Skeletal muscle tissue (tissue), 4 donors: ENCODE results near the gene PEX19. TPM values are rescaled to one million over a fixed set of nuclear protein-coding genes. Genes with fewer than 3 reads are reported as not detected.

Experiments used
- H3K27ac ChIP-seq: one replicate; pipeline ENCODE4 v1.7.0; 2013; ENCODE audit warnings: mild to moderate bottlenecking, low read depth, low read length, inconsistent platforms
- H3K27me3 ChIP-seq, 3 donors: one replicate each; pipeline ENCODE4 v1.7.0; 2013; ENCODE audit warnings: low read length in 3 of 3; ENCODE audit not compliant: control insufficient read depth in 3 of 3, insufficient read depth in 3 of 3
- H3K36me3 ChIP-seq, 3 donors: one replicate each; pipeline ENCODE4 v1.7.0; 2013; ENCODE audit warnings: low read length in 3 of 3; ENCODE audit not compliant: control insufficient read depth in 3 of 3, insufficient read depth in 3 of 3
- H3K4me1 ChIP-seq, 3 donors: one replicate each; pipeline ENCODE4 v1.7.0; 2013; ENCODE audit warnings: low read length in 3 of 3, mild to moderate bottlenecking in 3 of 3; ENCODE audit not compliant: control insufficient read depth in 3 of 3, insufficient read depth in 3 of 3
- H3K4me3 ChIP-seq, 3 donors: one replicate each; pipeline ENCODE4 v1.7.0; 2013; ENCODE audit warnings: low read length in 3 of 3
- H3K9ac ChIP-seq, 3 donors: one replicate each; pipeline ENCODE4 v1.7.0; 2013; ENCODE audit warnings: low read length in 3 of 3, mild to moderate bottlenecking in 3 of 3, moderate library complexity in 2 of 3, low read depth in 1 of 3
- H3K9me3 ChIP-seq, 3 donors: one replicate each; pipeline ENCODE4 v1.7.0; 2013; ENCODE audit warnings: low read length in 3 of 3; ENCODE audit not compliant: control insufficient read depth in 3 of 3
- total RNA-seq: library from RNA; depleted of rRNA; stranded (reverse); fragments of >200 nt; gene quantifications from one replicate; pipeline ENCODE4 v1.2.3, GENCODE V29; 2014
- donor health status: Osteomylitis.

The PEX19 gene
- total RNA-seq, 1 donor from 2014 or later: 30.3 TPM

- Histone ChIP-seq H3K36me3 (peaks cover 3 to 6% (median 3%) of the 10 kb centered on the region in 3 donors), H3K9ac (peak overlapping the region in 1 of 3 donors; percentile 21), H3K27me3 (no peaks in the 10 kb centered on the region), H3K27ac (peak overlapping the region; percentile 56), H3K4me3 (no peak overlapping the region), H3K4me1 (peaks cover 35 to 38% (median 36%) of the 10 kb centered on the region in 3 donors), H3K9me3 (no peaks in the 10 kb centered on the region)
Measured at GRCh38 chr1:160245434-160245833, 39.5 kb downstream of the PEX19 start.

- Histone ChIP-seq H3K4me1 (peaks cover 33 to 38% (median 36%) of the 10 kb centered on the region in 3 donors), H3K9ac (no peak overlapping the region), H3K36me3 (peaks cover 12 to 15% (median 14%) of the 10 kb centered on the region in 3 donors), H3K4me3 (no peak overlapping the region), H3K27me3 (no peaks in the 10 kb centered on the region), H3K9me3 (no peaks in the 10 kb centered on the region), H3K27ac (peak overlapping the region; percentile 56)
Measured at GRCh38 chr1:160244209-160244608, 40.7 kb downstream of the PEX19 start.

GRCh38 chr1:160243767-160244166 lies 41.2 kb downstream of the PEX19 start:
- H3K9ac ChIP-seq: no peak overlapping the region
- peaks cover 36 to 38% (median 38%) of the 10 kb centered on the region in 3 donors for H3K4me1 ChIP-seq
- no peak overlapping the region for H3K4me3 ChIP-seq
- no peaks in the 10 kb centered on the region for H3K9me3 ChIP-seq
- peaks cover 13 to 20% (median 19%) of the 10 kb centered on the region in 3 donors for H3K36me3 ChIP-seq
- no peaks in the 10 kb centered on the region for H3K27me3 ChIP-seq
- H3K27ac ChIP-seq: peak overlapping the region; percentile 56

- no peak overlapping the region for H3K9ac ChIP-seq
- H3K36me3 ChIP-seq: peaks cover 35 to 55% (median 50%) of the 10 kb centered on the region in 3 donors
- no peaks in the 10 kb centered on the region for H3K9me3 ChIP-seq
- no peak overlapping the region for H3K27ac ChIP-seq
- no peak overlapping the region for H3K4me3 ChIP-seq
- no peaks in the 10 kb centered on the region for H3K27me3 ChIP-seq
- H3K4me1 ChIP-seq: peaks cover 26 to 31% (median 30%) of the 10 kb centered on the region in 3 donors
Measured at GRCh38 chr1:160239582-160240299, 45.2 kb downstream of the PEX19 start.

GRCh38 chr1:160238408-160238807 lies 46.5 kb downstream of the PEX19 start:
- Histone ChIP-seq H3K36me3 (peaks cover 35 to 58% (median 50%) of the 10 kb centered on the region in 3 donors), H3K4me3 (no peak overlapping the region), H3K4me1 (peaks cover 19 to 24% (median 20%) of the 10 kb centered on the region in 3 donors), H3K27me3 (no peaks in the 10 kb centered on the region), H3K9me3 (no peaks in the 10 kb centered on the region), H3K27ac (no peak overlapping the region), H3K9ac (peak overlapping the region in 1 of 3 donors; percentile 59)

- Histone ChIP-seq H3K27ac (no peak overlapping the region), H3K4me3 (no peak overlapping the region), H3K9ac (no peak overlapping the region), H3K36me3 (peaks cover 32 to 65% (median 50%) of the 10 kb centered on the region in 3 donors), H3K27me3 (no peaks in the 10 kb centered on the region), H3K9me3 (no peaks in the 10 kb centered on the region), H3K4me1 (peaks cover 11 to 15% (median 11%) of the 10 kb centered on the region in 3 donors)
Measured at GRCh38 chr1:160237558-160237957, 47.4 kb downstream of the PEX19 start.

GRCh38 chr1:160236806-160237205 lies 48.1 kb downstream of the PEX19 start:
- Histone ChIP-seq H3K9me3 (no peaks in the 10 kb centered on the region), H3K4me1 (peaks cover 7 to 11% (median 11%) of the 10 kb centered on the region in 3 donors), H3K27me3 (no peaks in the 10 kb centered on the region), H3K4me3 (no peak overlapping the region), H3K27ac (no peak overlapping the region), H3K36me3 (peaks cover 32 to 68% (median 53%) of the 10 kb centered on the region in 3 donors), H3K9ac (no peak overlapping the region)

GRCh38 chr1:160232911-160233310 lies 52.0 kb downstream of the PEX19 start:
- Histone ChIP-seq H3K36me3 (peaks cover 23 to 73% (median 59%) of the 10 kb centered on the region in 3 donors), H3K4me1 (peaks cover 0 to under 1% (median 0%) of the 10 kb centered on the region in 3 donors), H3K27me3 (no peaks in the 10 kb centered on the region), H3K9ac (no peak overlapping the region), H3K4me3 (no peak overlapping the region), H3K27ac (no peak overlapping the region), H3K9me3 (no peaks in the 10 kb centered on the region)

- Histone ChIP-seq H3K36me3 (peaks cover 37 to 85% (median 74%) of the 10 kb centered on the region in 3 donors), H3K4me1 (peaks cover 0 to 6% (median 0%) of the 10 kb centered on the region in 3 donors)
Measured at GRCh38 chr1:160228431-160228830, 56.5 kb downstream of the PEX19 start.

GRCh38 chr1:160227561-160227960 lies 57.4 kb downstream of the PEX19 start:
- H3K4me3 ChIP-seq: no peak overlapping the region
- no peaks in the 10 kb centered on the region for H3K9me3 ChIP-seq
- H3K9ac ChIP-seq: no peak overlapping the region
- no peaks in the 10 kb centered on the region for H3K27me3 ChIP-seq
- peaks cover 0 to 6% (median 0%) of the 10 kb centered on the region in 3 donors for H3K4me1 ChIP-seq
- peaks cover 45 to 87% (median 83%) of the 10 kb centered on the region in 3 donors for H3K36me3 ChIP-seq
- no peak overlapping the region for H3K27ac ChIP-seq

More at GRCh38 chr1:160228431-160228830, 56.5 kb downstream of the PEX19 start:
- no peak overlapping the region for H3K4me3 ChIP-seq
- no peak overlapping the region for H3K27ac ChIP-seq
- no peaks in the 10 kb centered on the region for H3K27me3 ChIP-seq
- no peak overlapping the region for H3K9ac ChIP-seq
- H3K9me3 ChIP-seq: no peaks in the 10 kb centered on the region
